Left cardiac atrium (tissue), 4 donors: Measurements from ENCODE around the gene HIC2. TPM values are rescaled to one million over a fixed set of nuclear protein-coding genes. Genes with fewer than 3 reads are reported as not detected.
"Not testable (repeated sequence)": the region's sequence is repeated elsewhere in the genome, so short reads cannot be mapped to it uniquely, and the experiment has no call there.

Experiments used
- ATAC-seq, 2 donors: fragments of 200-7000 bp; cut with Tn5 transposase; one replicate each; pipeline ENCODE4 v1.9.1; 2020; ENCODE audit warnings: mild to moderate bottlenecking in 2 of 2, moderate library complexity in 2 of 2
- DNase-seq: peaks from one replicate; pipeline ENCODE4 v3.0.0-alpha.2; 2020
- intact Hi-C, 2 donors: fragments of 100-400 bp; cut with DNase I; formaldehyde crosslinking; loops; one replicate each; pipeline versions ENCODE4 v1.14.1 to v1.15.1; 2022 to 2023
- long read RNA-seq: library from polyadenylated mRNA; unstranded; transcript quantifications from one replicate; pipeline ENCODE4 v2.0.0, GENCODE V29; 2021
- total RNA-seq, 2 donors: library from RNA; stranded (reverse); fragmentation: NEBNext Ultra II Directional; extraction: Animal tissue kit (Norgen Biotek cat#: 25700); gene quantifications; one replicate each; pipeline ENCODE4 v1.2.1, GENCODE V29; 2021
- donor health status: DM: no; HTN: yes; CAD: no.
- donor health status: DM: no; HTN: yes; CAD: no; lungs with severe emphysema.
- donor health status: DM: yes; HTN: yes; CAD: no.
- donor health status: Dilated cardiomyopathy.

Gene HIC2
- 1 to 10 TPM; 1.6 to 2.8 TPM for total RNA-seq
- long read RNA-seq, partial matches to known transcripts = 0 of 1 reads
- long read RNA-seq, other reads (novel, unspliced or antisense) = 1 of 1 reads

DNA sequence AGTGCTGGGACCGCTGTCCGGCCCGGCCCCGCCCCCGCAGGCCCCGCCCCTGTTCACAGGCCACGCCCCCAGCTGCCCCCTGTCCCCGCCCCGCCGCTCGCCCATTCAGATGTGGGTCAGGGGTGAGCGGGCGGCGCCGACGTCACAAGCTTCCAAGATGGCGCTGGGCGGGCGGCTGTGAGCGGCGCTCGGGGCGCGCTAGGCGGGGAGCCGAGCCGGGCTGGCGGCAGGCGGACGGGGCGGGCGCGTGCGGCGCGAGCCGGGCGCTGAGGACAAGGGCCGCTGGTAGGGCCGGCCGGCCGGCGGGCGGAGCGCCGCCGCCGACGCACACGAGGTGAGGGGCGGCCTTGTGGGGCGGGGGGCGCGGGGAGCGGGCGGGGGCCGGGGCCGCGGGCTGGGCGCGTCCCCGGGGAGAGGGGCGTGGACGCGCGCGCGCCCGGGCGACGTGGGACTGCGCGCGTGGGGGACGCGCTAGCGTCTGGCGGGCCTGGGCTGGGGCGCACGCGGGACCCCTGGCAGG is at the start of gene HIC2:
TSS of gene HIC2 (plus strand) at position 145 of the 520 bp plus-strand sequence. CDS start 25,461 bp downstream, outside the sequence.
- intact Hi-C loops, DNase-seq: not testable (repeated sequence)

DNA sequence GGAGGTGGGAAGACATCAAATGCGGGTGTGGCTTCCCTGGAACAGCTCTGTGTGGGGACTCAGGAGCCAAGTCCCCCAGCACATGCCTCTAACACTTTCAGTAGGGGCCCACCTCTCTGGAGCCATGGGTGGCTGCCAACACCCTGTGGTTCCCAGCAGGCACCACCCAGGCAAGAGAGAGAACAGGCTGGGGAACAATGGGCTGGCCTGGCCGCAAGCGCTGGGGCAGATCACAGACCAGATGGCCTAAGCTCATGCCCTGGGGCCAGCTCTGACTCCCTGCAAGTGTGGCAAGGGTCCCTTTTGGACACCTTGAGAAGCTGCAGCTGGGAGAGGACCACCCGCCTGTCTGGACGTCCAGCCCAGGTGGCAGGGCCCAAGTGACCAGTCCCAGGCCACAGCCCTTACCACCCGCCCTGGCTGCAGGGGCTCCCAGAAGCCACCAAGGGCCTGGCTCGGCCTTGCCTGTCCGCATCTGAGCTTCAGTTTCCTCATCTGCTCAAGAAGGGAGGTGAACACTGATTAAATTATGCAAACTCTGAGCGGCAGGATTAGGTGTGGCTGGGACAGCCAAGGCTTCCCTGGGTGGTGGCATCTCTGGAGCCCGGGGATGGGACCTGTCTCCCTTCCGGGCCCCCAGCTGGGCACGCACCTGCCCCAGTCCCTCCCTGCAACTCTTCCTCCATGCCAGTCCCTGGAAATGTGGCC is 48.4 kb upstream of the HIC2 start:
- ATAC-seq, DNase-seq, intact Hi-C loops: not testable (repeated sequence)

More for the DNA sequence above, at the start of gene HIC2:
- ATAC-seq = peak; percentile 97 to 98

DNA sequence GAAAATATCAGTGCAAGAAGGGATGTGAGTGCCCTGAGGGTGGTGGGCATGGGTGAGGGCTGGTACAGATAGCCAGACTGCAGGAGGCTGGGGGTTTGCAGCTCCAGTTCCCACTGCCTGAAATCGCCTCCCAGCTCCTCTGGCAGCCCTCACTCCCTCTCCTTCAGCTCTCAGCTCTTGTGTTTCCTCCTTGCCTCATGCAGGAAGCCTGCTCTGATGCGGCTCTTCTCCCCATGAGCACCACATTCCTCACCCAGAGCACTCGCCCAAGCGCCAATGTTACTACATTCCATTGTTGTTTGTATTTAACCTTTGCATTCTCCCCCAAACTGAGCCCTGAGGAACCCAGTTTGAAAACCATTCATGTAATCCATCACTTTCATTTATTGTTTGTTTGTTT is 41.3 kb upstream of the HIC2 start:
- DNase-seq, ATAC-seq, intact Hi-C loops: not testable (repeated sequence)

DNA sequence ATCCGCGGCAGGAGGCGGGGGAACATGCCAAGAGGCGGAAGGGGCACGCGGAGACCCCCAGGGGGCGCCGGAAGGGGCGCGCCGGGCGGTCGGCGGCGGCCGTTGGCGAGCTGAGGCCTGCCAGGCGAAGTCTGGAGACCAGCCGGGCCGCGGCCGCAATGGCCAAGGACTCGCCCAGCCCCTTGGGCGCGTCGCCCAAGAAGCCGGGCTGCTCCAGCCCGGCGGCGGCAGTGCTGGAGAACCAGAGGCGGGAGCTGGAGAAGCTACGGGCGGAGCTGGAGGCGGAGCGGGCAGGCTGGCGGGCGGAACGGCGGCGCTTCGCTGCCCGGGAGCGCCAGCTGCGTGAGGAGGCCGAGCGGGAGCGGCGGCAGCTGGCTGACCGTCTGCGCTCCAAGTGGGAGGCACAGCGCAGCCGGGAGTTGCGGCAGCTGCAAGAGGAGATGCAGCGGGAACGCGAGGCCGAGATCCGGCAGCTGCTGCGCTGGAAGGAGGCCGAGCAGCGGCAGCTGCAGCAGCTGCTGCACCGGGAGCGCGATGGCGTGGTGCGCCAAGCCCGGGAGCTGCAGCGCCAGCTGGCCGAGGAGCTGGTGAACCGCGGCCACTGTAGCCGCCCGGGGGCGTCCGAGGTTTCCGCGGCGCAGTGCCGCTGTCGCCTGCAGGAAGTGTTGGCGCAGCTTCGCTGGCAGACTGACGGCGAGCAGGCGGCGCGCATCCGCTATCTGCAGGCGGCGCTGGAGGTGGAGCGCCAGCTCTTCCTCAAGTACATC is 33.3 kb upstream of the HIC2 start, which contains the start of gene RIMBP3B:
TSS of gene RIMBP3B (plus strand) at position 51 of the 767 bp plus-strand sequence. CDS start at position 159, 108 bp downstream.
- ATAC-seq = peak; percentile 86 to 89
- intact Hi-C loops, DNase-seq: not testable (repeated sequence)

DNA sequence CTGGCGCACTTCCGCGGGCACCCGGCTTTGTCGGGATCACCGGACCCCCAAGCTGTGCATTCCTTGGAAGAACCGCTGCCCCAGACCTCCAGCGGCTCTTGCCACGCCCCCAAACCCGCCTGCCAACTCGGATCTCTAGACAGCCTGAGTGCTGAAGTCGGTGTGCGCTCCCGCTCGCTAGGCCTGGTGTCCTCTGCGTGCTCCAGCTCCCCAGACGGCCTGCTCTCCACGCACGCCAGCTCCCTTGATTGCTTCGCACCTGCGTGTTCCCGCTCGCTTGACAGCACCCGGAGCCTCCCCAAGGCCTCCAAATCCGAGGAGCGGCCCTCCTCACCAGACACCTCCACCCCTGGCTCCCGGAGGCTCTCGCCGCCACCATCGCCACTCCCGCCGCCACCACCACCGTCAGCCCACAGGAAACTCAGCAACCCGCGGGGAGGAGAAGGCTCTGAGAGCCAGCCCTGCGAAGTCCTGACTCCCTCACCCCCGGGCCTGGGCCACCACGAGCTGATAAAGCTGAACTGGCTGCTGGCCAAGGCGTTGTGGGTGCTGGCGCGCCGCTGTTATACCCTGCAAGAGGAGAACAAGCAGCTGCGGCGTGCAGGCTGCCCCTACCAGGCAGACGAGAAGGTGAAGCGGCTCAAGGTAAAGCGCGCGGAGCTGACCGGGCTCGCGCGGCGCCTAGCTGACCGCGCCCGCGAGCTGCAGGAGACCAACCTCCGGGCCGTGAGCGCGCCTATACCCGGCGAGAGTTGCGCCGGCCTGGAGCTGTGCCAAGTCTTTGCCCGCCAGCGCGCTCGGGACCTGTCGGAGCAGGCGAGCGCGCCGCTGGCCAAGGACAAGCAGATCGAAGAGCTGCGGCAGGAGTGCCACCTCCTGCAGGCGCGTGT is 32.5 kb upstream of the HIC2 start:
- intact Hi-C loops, DNase-seq: not testable (repeated sequence)
- ATAC-seq = peak; percentile 66 to 69

- intact Hi-C loops = not testable (repeated sequence)
- ATAC-seq = peak; percentile 29 to 44
Observed at GRCh38 chr22:21389480-21389879, 27.7 kb upstream of the HIC2 start.

GRCh38 chr22:21390013-21390412 is 27.2 kb upstream of the HIC2 start:
- DNase-seq, ATAC-seq, intact Hi-C loops: not testable (repeated sequence)

More at GRCh38 chr22:21389480-21389879, 27.7 kb upstream of the HIC2 start:
- DNase-seq = not testable (repeated sequence)

DNA sequence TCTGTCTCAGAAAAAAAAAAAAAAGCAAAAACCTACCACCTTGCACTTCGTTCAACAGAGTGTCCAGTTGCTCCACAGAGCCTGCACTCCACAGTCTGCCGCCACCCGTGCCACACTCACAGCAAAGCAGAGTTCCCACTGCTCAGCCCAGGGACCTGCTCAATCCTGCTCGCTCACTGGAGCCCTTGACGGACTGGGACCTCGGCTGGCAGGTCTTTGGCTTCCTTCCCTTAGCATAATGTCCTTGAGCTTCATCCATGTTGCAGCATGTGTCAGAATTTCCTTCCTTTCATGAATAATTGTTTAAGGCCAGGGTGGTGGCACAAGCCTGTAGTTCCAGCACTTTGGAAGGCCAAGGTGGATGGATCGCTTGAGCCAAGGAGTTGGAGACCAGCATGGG is 22.6 kb upstream of the HIC2 start:
- intact Hi-C loops, ATAC-seq, DNase-seq: not testable (repeated sequence)

DNA sequence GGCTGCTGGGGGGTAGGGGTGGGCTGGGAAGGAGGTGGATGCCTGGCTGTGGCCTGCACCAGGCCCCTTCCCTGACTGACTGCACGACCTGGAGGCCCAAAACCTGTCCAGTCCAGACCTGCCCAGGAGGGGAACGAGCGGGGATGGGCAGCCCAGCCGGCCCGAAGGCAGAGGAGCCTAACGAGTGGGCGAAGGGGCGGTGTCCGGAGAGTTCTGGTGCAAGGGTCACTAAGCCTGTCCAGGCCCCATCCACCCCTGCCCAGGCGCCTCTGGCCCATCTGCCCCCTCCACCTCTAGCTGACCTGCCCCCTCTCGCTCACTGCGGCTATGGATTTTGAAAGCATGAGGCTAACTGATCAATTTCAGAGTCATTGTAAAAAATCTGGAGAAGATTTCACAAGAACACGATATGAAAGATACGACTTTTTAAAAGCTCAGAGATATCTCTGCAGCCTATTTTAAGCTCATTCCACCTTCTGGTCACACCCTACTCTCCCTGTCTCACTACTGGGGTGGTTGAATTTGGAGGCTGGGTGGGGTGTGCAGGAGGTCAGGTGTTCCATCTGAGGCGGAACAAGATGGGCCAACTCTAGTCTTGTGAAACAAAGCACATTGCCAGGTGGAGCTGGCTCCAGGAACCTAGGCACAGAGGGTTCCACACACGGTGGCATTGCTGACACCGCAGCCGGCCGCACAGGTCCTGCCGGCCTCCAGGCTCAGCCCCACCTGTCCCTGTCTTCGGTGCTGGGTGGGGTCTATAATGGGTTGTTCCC is 15.8 kb upstream of the HIC2 start:
- DNase-seq, ATAC-seq, intact Hi-C loops: not testable (repeated sequence)

DNA sequence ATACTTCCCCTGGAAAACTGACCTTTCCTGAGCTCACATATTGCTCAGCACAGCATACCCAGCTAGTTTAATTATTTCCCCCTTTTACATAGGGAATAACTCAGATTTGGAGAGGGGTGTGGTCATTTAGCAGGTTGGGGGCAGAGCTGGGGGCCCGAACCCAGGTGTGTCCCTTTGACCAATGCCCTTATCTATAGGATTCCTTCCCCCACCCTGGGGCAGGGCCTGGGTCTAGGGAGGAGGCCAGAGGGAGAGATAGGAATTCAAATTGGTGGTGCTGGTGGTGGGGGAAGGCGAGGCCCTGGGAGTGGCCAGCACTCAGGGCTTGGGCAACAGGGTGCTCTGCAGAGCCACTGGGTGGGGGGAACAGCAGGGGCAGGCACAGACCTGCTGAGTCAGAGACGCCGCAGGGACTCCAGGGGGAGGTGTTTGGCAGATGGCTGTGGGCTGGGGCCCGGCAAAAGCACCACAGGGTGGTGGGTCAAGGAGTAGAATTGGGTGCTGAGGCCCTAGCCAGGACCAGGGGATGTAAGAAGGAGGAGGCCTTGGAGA is 14.3 kb upstream of the HIC2 start:
- DNase-seq, intact Hi-C loops: not testable (repeated sequence)

DNA sequence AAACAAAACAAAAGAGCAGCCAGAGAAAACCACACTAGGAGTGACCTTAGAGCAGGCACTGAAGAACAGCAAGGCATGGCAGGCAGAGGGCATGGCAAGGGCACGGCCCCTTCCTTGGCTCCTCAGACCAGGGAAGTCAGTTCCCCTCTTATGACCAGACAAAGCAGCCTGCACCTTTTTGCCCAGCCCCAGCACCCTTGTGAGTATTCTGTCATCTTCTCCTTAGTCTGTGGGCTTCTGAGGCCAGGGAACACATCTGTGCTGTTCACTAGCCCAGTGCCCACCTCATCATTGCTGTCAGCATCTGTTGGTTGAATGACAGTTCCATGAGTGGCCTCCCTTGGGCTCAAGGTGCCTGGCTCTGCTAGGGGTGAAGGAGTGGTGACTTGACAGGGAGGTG is 10.0 kb upstream of the HIC2 start:
- ATAC-seq, intact Hi-C loops, DNase-seq: not testable (repeated sequence)

More for the DNA sequence above, 14.3 kb upstream of the HIC2 start:
- ATAC-seq = peak in 1 of 2 donors; percentile 28

DNA sequence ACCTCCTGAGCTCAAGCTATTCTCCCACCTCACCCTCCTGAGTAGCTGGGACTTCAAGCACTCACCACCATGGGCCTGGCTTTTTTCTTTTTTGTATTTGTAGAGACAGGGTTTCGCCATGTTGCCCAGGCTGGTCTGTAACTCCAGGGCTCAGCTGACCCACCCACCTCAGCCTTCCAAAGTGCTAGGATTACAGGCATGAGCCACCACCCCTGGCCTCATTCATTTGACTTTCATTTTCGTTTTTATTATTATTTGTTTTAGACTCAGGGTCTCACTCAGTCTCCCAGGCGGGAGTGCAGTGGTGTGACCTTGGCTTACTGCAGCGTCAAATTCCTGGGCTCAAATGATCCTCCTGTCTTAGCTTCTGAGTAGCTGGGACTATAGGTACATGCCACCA is 9.4 kb upstream of the HIC2 start:
- intact Hi-C loops, DNase-seq, ATAC-seq: not testable (repeated sequence)

- intact Hi-C loops, DNase-seq: not testable (repeated sequence)
- ATAC-seq = peak; percentile 18 to 21
Observed at GRCh38 chr22:21416375-21416774, 796 bp upstream of the HIC2 start.

DNA sequence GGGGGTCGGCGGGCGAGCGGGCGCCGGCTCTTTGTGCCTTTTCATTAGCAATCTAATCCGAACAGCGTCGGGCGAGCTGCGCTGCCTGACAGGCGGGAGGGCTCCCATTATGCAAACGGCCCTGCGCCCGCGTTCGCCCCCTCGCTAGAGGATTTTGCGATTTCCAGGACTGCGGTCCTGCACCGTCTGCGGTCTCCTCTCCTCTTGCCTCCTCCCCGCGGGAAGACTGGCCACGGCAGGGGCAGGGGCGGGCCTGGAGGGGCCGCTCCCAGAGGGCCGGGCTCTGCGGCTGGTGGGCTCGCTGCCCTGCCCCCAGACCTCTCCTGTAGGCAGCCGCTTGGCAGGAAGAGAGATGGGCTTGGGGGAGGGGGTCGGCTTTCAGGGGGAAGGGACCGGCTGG is 682 bp downstream of the HIC2 start:
- ATAC-seq (peak; percentile 18 to 31), DNase-seq (peak; percentile 55)
- intact Hi-C loops = not testable (repeated sequence)

DNA sequence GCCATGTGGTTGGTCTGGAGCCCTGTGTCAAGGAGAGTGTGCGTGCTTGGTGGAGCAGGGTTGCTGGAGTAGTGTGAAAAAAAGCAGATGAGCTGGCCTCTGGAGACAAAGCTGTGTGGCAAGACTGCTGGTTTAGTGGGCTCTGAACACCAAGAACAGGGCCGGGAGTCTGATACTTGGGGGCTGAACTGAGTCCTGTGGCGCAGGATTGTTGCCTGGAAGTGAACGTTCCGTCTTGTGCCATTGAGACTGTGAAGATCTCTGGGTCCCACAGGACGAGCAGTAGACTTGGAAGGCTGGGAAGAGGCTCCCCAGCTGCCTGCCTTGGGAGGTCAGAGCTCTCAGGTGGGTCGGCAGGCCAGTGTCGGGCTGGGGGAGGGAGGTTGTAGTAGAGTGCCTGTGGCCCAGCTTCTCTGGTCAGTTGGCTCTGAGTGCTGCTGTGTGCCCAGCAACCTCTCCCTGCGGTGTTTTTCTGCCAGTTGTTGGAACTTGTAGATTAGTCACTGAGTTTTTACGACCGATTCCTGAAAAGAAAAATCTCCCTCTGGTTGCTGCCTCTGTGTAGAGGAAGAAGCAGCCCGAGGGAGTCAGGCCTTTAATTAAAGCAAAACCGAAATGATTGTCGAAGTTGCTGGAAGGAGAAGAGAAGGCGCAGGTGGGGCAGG is 1.9 kb downstream of the HIC2 start:
- ATAC-seq, intact Hi-C loops, DNase-seq: not testable (repeated sequence)

- intact Hi-C loops, DNase-seq: not testable (repeated sequence)
- ATAC-seq = peak in 1 of 2 donors; percentile 33
Observed at GRCh38 chr22:21420180-21420763, 3.1 kb downstream of the HIC2 start.
